AG09319 (cell line): ENCODE measurements around the gene CDC42BPB.
A peak's percentile ranks its signal among the peaks of the same experiment; 100 is the strongest.

Experiments
- DNase-seq: peaks from one replicate; pipeline ENCODE4 v3.0.0-alpha.2; 2010; ENCODE audit warnings: low read depth; ENCODE audit errors: extremely low read depth
- TF ChIP-seq, protein P1 (sequence below): IDR thresholded peaks from 2 replicates; pipeline ENCODE4 v1.5.1; 2011; ENCODE audit warnings: low read depth, mild to moderate bottlenecking, inconsistent platforms, low read length, moderate library complexity

The CDC42BPB gene

DNA sequence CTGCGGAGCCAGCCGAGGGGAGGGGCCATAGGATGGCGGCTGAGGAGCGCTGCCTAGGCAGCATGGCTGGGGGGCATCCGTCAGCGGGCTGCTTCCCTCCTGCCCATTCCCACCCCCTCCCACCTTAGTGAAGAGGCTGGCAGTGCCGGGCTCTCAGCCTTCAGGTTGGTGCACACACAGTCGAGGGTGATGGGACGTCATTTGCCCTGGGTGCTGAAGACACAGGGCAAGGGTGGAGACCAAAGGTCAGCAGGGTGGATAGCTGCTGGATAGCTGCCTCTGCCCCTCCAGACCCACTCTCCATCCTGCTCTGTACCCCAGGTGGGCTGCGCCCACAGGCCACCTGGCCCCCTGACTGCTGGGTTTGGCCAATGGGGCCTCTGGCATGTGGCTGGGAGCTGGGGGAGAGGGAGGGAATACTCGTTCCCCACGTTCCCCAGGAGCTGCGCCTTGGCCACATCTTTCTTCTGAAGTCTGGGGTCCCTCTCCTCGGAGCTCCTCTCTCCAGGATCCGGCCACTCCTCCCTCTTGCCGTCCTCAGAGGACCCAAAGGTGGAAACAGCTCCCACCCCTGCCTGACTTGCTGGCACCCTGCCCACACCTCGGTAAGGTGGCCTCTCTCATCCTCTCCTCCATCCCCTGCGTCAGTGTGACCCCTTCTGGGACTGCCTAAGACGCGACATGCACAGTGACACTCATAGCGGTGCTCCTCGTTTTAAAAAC is 11.2 kb upstream of the CDC42BPB start:
- TF ChIP-seq, protein P1, sequence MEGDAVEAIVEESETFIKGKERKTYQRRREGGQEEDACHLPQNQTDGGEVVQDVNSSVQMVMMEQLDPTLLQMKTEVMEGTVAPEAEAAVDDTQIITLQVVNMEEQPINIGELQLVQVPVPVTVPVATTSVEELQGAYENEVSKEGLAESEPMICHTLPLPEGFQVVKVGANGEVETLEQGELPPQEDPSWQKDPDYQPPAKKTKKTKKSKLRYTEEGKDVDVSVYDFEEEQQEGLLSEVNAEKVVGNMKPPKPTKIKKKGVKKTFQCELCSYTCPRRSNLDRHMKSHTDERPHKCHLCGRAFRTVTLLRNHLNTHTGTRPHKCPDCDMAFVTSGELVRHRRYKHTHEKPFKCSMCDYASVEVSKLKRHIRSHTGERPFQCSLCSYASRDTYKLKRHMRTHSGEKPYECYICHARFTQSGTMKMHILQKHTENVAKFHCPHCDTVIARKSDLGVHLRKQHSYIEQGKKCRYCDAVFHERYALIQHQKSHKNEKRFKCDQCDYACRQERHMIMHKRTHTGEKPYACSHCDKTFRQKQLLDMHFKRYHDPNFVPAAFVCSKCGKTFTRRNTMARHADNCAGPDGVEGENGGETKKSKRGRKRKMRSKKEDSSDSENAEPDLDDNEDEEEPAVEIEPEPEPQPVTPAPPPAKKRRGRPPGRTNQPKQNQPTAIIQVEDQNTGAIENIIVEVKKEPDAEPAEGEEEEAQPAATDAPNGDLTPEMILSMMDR = no peak
- DNase-seq = no peak

DNA sequence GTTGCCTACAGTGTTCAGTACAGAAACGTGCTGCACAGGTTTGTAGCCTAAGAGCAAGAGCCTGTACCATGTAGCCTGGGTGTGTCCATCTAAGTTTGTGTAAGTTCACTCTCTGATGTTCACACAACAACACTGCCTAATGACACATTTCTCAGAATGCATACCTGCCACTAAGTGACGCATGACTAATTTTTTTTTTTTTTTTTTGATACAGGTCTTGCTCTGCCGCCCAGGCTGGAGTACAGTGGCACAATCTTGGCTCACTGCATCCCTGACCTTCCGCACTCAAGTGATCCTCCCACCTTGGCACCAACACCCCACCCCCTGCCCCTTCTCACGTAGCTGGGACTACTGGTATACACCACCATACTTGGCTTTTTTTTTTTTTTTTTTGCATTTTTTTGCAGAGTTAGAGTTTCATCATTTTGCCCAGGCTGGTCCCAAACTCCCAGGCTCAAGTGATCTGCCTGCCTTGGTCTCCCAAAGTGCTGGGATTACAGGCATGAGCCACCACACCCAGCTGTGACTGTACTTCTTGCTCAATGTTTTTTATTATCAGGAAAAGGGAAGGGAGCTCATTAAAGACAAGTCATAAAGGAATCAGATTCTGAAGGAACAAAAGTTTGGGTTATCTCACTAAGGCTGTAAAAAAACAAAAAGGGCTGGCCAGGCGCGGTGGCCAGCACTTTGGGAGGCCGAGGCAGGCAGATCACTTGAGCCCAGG is 10.0 kb upstream of the CDC42BPB start:
- peak; percentile 62 for DNase-seq
- TF ChIP-seq, protein P1 = no peak

DNA sequence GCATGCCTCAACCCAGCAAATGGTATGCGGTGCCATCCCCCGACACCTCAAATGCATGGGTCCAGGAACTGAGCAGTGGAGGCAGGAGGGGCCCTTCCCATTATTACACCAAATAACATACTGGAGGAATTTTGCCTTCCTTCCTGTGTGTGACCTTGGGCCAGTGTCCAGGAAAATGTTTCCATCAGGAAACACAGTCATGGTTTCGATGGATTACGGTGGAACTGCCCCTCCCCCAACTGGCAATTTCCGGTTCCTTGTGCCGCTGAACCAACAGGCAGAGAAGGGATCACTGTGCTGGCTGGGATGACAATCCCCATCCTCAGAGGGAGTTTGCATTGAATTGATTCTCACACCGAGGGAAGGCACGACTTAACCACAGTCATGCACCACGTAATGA is 9.1 kb upstream of the CDC42BPB start:
- no peak for DNase-seq
- TF ChIP-seq, protein P1 = no peak

DNA sequence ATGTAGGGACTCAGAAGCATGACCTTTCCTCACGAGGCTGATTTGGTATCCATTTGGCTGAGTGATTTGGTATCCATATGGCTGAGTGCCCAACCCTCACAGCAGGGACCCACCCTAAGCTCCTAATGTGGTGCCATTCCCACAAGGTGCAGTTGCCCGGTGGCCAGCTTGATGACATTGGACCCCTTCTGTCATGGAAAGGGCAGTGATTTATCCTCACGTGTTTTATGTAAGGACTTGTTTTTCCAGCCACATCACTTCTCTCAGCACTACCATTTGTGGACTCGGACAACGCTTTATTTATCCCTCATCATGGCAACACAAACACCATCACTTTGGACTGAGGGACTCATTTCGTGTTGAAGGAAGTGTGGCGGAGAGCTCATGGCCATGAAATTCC is 8.5 kb upstream of the CDC42BPB start:
- TF ChIP-seq, protein P1 = no peak
- no peak for DNase-seq

DNA sequence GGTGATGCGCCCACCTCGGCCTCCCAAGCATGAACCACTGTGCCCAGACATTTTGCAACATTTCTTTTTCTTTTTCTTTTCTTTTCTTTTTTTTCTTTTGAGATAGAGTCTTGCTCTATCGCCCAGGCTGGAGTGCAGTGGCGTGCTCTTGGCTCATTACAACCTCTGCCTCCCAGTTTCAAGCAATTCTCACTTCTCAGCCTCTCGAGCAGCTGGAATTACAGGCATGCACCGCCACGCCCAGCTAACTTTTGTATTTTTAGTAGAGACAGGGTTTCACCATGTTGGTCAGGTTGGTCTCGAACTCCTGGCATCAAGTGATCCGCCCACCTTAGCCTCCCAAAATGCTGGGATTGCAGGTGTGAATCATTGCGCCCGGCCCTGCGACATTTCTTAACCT is 7.6 kb upstream of the CDC42BPB start:
- DNase-seq = no peak

DNA sequence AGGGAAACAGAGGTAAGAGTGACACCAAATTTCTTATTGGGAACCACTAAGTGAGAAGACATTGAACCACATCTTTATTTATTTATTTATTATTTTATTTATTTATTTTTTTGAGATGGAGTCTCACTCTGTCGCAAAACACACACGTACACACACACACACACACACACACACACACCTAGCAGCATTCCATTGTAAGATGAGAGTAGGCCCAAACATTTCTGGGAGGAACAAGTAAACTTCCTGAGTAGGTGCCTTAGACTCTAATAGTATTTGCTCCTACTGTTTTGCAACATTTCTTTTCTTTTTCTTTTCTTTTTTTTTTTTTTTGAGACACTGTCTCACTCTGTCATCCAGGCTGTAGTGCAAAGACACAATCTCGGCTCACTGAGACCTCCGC is 7.1 kb upstream of the CDC42BPB start:
- DNase-seq = no peak
- TF ChIP-seq, protein P1 = no peak

More for the DNA sequence above, 7.6 kb upstream of the CDC42BPB start:
- TF ChIP-seq, protein P1 = no peak

DNA sequence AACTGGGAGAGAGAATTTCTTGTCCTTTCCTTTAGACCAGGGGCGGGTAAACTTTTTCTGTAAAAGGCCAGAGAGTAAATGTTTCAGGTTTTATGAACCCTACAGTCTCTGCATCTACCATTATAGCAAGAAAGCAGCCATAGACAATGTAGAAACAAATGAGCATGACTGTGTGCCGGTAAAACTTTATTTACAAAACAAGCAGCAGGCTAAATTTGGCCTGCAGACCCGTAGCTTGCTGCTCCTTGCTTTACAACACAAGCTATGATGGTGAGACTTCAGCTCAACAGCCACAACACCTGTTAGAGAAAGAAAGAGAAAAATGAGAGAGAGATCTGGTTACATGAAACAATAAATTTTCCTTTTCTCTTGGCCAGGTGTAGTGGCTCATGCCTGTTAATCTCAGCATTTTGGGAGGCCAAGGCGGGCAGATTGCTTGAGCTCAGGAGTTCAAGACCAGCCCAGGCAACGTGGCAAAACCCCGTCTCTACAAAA is 4.2 kb upstream of the CDC42BPB start:
- TF ChIP-seq, protein P1 = no peak
- no peak for DNase-seq
